Stimulated activated CD8-positive, alpha-beta memory T cell treated with anti-CD3 and anti-CD28 coated beads, Interleukin-4, amount 100 ng/mL, for 1 hour (primary cell): Measurements from ENCODE around the gene GRK6.

ENCODE experiments used
- DNase-seq, 2 donors: peaks; one replicate each; pipeline ENCODE4 v3.0.0-alpha.2; 2020; ENCODE audit warnings: low read depth in 2 of 2, low spot score in 1 of 2

Gene GRK6

DNA sequence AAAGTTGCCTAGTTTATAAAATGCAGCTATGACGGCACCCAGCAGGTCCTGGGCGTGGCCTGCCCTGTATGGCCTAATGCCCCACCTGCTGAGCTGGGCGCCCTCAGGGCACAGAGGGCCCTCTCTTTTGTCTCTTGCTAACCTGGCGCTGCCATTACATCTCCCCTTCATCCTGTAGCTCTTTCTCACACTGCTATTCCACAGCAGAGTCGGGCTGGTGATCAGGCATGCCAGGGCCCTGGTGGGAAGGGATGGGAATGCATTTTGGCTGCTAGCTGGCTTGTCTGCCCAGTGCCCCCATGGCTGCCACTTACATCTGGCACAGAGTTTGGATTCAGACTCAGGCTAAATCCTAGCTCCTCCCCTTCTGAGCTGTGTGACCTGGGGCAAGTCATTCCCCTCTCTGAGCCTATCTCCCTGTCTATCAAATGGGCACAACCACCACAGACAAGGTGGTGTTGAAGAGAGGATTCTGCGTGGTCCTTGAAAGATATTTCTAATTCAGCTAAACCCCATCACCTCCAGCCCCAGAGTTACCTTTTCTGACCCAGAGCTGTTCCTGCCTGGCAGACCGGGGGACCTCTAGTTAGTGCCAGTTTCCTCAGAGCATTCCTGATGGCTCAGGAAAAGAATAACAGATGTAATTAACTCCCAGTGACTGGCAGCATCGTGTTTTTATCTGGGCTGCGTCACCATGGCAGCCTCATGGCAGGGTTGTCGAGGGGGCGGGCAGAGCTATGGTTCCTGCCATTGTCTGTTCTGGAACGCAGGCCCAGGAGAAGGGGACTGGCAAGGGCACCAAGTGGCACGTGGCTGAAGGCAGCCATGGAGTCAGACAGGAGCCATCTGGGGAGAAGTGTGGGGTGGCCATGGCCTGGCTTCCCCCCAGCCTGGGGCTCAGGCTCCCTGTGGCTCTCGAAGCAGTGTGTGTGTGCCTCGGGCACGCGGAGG is 26.5 kb downstream of the GRK6 start:
- DNase-seq = no peak

DNA sequence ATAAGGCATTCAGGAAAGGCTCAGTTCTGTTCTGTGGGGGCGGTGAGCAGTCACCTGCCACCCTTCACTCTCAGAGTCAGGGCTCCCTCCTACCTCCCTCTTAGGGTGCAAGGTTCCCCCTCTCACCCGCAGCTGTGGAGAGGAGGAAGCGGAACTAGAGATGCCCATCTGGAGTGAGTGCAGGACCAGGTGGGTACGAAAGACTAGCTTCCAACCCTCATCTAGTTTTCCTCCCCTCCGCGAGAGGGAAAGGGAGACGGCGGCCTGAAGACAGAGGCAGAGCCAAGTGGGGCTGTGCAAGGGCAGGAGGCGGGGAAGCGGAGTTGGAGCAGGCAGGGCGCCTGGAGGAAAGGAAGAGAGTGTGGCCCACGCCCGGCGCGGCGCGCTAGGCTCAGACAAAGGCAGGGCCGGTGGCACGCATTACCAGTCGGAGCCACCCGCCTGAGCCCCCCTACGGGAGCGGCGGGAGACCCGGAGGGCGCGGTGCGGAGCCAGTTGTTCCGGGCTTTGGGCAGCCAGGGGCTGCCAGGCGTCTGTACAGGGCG is 27.4 kb downstream of the GRK6 start:
- DNase-seq = no peak

DNA sequence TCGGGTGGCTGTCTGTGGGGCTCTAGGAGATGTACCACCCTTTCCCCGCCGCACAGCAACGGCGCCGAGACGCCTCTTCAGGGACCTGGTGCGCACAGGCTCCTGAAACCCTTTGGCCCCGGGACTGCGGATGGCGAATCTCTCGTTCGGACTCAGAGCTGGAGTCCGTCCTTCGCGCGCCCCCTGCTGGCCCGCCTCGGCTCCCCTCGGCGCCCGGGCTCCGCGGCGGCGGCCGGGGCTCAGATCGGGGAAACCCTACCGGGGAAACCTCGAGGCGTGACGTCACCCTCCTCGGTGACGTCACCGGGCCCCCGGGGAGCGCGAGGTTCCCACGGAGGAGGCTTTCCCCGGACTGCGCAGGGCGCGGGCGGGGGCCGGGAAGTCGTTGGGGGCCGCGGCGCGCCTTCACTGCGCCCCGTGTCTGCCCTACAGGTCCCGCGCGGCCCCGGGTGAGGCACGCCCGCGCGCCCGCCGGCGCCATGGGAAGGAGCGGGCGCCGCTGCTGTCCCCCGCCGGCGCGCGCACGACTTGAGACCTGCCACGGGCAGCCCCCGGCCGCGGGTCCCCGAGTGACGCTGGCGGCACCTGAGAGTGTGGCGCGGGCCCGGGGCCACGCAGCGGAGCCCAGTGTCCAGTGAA is 28.0 kb downstream of the GRK6 start:
- DNase-seq = peak; percentile 90 to 93

DNA sequence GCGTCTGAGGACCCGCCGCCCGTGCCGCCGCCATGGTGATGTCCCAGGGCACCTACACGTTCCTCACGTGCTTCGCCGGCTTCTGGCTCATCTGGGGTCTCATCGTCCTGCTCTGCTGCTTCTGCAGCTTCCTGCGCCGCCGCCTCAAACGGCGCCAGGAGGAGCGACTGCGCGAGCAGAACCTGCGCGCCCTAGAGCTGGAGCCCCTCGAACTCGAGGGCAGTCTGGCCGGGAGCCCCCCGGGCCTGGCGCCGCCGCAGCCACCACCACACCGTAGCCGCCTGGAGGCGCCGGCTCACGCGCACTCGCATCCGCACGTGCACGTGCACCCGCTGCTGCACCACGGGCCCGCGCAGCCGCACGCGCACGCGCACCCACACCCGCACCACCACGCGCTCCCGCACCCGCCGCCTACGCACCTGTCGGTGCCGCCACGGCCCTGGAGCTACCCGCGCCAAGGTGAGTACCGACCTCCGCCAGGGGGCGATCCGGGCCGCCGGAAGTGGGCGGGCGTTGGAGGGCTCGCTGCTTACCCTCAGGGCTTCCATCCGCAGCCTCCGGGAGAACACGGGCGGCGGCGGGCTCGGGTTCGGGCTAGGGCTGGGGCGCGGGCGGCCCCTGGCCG is 28.7 kb downstream of the GRK6 start:
- DNase-seq = peak; percentile 84 to 85

GRCh38 chr5:177455661-177456590 is 29.4 kb downstream of the GRK6 start:
- peak; percentile 95 for DNase-seq

- DNase-seq = no peak
Measured at GRCh38 chr5:177456591-177456964, 30.1 kb downstream of the GRK6 start.

GRCh38 chr5:177456976-177457851 is 30.7 kb downstream of the GRK6 start:
- no peak for DNase-seq

- no peak for DNase-seq
Measured at GRCh38 chr5:177457852-177458681, 31.6 kb downstream of the GRK6 start.

DNA sequence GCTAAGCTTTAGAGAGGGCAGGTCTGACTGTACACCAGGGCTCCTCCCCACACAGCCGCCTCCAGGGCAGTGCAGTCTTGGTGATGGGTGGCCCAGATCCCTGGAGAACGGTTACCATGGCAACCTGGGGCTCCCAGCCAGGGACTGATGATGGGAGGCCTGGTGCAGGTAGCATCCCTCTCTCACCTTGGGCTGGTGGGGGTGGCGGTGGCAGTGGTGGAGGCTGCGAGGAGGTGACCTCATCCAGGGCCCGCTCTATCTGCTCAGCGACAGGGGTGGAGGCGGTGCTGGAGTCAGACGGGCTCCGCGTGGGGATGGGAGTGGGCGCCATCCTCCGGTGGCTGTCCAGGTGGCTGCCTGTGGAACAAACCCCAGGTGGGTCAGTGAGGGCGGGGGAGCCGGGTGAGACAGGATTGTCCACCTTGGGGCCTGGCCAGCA is 32.5 kb downstream of the GRK6 start:
- no peak for DNase-seq

DNA sequence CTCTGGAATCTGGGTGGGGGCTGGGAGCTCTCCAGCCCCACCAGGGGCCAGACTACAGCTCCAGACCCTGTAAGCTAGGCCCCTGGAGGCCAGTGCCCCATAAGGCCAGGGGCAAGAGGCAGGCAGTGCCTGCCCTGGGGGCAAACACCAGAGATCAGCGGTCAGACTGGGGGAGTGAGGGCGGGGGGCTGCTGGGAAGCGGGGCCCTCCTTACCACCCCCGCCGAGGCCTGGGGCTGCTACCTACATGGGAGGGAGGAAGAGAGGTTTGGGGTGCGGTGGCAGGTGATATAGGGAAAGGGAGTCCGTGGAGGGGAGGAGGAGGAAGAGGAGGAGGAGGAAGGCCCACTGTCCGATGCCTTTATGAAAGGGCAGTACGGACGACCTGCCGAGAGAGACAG is 32.9 kb downstream of the GRK6 start:
- no peak for DNase-seq

DNA sequence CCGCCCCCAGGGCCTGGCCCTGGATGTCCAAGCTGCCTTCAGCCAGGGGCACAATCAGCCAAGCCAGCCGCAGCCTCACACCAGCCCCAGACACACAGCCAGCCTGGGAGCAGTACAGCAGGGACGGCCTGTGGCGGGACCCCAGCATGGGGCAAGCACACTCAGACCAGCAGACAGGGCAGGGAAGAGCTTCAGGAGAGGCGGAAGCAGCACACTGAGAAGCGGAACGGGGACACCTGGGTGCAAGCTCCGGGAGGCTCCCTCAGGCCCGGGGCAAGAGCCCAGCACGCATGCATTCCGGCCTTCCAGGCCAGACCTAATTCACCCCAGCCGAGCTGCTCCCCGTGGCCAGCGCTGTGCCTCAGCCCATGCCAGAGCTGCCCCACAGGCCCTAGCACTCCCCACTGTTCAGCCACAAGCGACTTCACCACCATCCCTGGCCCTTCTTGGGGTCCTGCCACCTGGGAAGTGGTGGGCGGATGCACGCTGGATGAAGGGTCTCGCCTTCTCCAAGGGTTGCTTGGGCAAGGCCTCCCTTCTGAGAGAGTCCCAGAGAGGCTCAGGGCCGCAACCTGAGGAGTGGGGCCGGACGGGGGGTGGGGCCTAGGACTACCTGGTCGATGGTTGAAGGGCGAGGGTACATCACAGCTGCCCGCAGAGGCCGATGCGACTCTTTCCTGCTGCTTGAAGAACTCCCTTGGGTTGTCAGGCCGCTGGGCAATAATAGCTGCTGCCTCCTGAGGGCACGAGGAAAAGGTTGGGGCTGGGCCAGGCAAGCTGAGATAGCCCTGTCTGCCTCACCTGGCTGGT is 33.5 kb downstream of the GRK6 start:
- DNase-seq = no peak

- DNase-seq = no peak
Measured at GRCh38 chr5:177462021-177462670, 35.7 kb downstream of the GRK6 start.

GRCh38 chr5:177465044-177465443 is 38.6 kb downstream of the GRK6 start:
- no peak for DNase-seq

- no peak for DNase-seq
Measured at GRCh38 chr5:177466861-177467260, 40.4 kb downstream of the GRK6 start.

DNA sequence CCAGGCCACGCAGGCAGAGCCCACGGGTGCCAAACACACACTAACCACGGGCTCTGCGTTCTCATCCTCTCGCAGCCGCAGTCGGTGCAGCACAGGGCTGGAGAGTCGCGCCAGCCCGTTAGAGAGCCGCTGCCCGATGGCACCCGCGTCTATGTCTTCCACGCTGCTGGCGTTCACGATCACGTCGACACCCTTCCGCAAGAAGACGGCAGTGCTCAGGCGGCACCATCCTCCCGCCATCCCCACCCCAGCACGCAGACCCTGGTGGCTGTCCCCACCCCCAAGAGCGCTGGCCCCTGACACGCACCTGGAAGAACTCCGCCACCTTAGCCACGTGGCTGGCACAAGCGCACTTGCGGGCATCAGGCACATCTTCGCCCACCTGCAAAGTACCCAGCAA is 41.0 kb downstream of the GRK6 start:
- no peak for DNase-seq

DNA sequence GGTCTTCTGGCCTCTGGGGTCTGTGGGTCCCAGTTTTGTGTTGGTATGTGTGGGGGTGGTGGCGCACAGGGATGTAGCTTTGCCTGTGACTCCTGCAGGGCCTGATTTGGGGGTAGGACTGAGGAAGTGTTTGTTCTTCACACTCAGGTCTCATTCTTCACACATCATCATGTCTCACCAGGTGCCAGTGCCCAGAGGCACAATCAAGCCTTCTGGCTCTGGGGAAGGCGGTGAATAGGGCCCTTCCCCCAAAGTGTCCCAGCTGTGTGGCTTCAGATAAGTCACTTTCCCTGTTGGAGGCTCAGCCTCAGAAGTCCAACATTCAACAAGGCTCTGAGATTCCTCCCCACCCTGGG is 41.8 kb downstream of the GRK6 start:
- DNase-seq = no peak
